B cell (primary cell): Measurements from ENCODE around the gene TRAM2. TPM values are rescaled to one million over a fixed set of nuclear protein-coding genes. Genes with fewer than 3 reads are reported as not detected.

Experiments
- ATAC-seq: fragments of 200-7000 bp; cut with Tn5 transposase; one replicate; pipeline ENCODE4 v1.10.0; 2021; ENCODE audit warnings: low read depth, mild to moderate bottlenecking, moderate number of reproducible peaks, moderate library complexity
- CTCF ChIA-PET: fragments of 350-600 bp; sonication (Branson Sonifier 250); formaldehyde crosslinking; loops from one replicate; lab custom pipeline; 2021; ENCODE audit warnings: antibody characterized with exemption, inconsistent platforms; lab: Charles Lee
- POLR2A ChIA-PET: fragments of 350-600 bp; sonication (Branson Sonifier 250); formaldehyde crosslinking; loops from one replicate; lab custom pipeline; 2021; ENCODE audit warnings: antibody characterized with exemption; lab: Charles Lee
- DNase-seq: peaks from one replicate; pipeline ENCODE4 v3.0.0; 2013
- H2AFZ ChIP-seq: 2 replicates; pipeline ENCODE4 v1.6.1; 2012; ENCODE audit warnings: mild to moderate bottlenecking, low read depth, low read length; ENCODE audit not compliant: insufficient read depth, poor library complexity, severe bottlenecking
- H3K27ac ChIP-seq, 2 donors: 1 replicate in 1 of 2; 2 replicates in 1 of 2; pipeline ENCODE4 v1.5.1; 2012 to 2013; ENCODE audit warnings: low read length in 2 of 2, mild to moderate bottlenecking in 2 of 2, moderate library complexity in 1 of 2
- H3K27me3 ChIP-seq, 4 experiments: fragments of 200-600 bp in 1 of 4; sonication (generic) in 1 of 4; replicated peaks in 1 of 4; 1 replicate in 2 of 4; 2 replicates in 2 of 4; pipeline versions ENCODE4 v1.6.1 to v1.7.0; 2013 to 2016; ENCODE audit warnings: low read length in 3 of 4, mild to moderate bottlenecking in 2 of 4, mixed read lengths in 1 of 4, moderate library complexity in 1 of 4; ENCODE audit not compliant: insufficient read depth in 4 of 4, control insufficient read depth in 3 of 4; ENCODE audit errors: control extremely low read depth in 1 of 4
- H3K36me3 ChIP-seq, 2 experiments: replicated peaks in 1 of 2; 1 replicate in 1 of 2; 2 replicates in 1 of 2; pipeline versions ENCODE4 v1.6.1 to v1.7.1; 2013; ENCODE audit warnings: low read length in 1 of 2; ENCODE audit not compliant: insufficient read depth in 2 of 2, control insufficient read depth in 1 of 2; ENCODE audit errors: control extremely low read depth in 1 of 2, extremely low read depth in 1 of 2
- H3K4me1 ChIP-seq, 2 donors: fragments of 200-600 bp in 1 of 2; sonication (generic) in 1 of 2; 1 replicate in 1 of 2; 2 replicates in 1 of 2; pipeline versions ENCODE4 v1.5.1 to v1.6.1; 2013 to 2017; ENCODE audit warnings: low read length in 2 of 2; ENCODE audit not compliant: control insufficient read depth in 2 of 2, insufficient read depth in 2 of 2
- H3K4me2 ChIP-seq: replicated peaks from 2 replicates; pipeline ENCODE3; 2012; ENCODE audit warnings: mild to moderate bottlenecking, low read depth, low read length; ENCODE audit not compliant: poor library complexity, severe bottlenecking
- H3K4me3 ChIP-seq, 5 experiments: fragments of 200-600 bp in 1 of 5; sonication (generic) in 1 of 5; 1 replicate in 3 of 5; 2 replicates in 2 of 5; pipeline versions ENCODE4 v1.5.1 to v1.7.0; 2011 to 2016; ENCODE audit warnings: low read length in 4 of 5, mild to moderate bottlenecking in 4 of 5, low read depth in 2 of 5, control low read depth in 1 of 5, moderate library complexity in 1 of 5; ENCODE audit not compliant: insufficient read depth in 1 of 5; ENCODE audit errors: control extremely low read depth in 1 of 5, extremely low read depth in 1 of 5
- H3K79me2 ChIP-seq: fragments of 200-600 bp; sonication (generic); one replicate; pipeline ENCODE4 v1.6.0; 2016; ENCODE audit warnings: low read length; ENCODE audit not compliant: control insufficient read depth, insufficient read depth
- H3K9ac ChIP-seq: fragments of 200-600 bp; sonication (generic); 2 replicates; pipeline ENCODE4 v1.6.1; 2017; ENCODE audit warnings: mild to moderate bottlenecking, low read length, moderate library complexity
- H3K9me3 ChIP-seq, 3 donors: one replicate each; pipeline versions ENCODE4 v1.6.1 to v1.7.1; 2013; ENCODE audit warnings: low read length in 2 of 3; ENCODE audit not compliant: control insufficient read depth in 2 of 3, insufficient read depth in 1 of 3; ENCODE audit errors: control extremely low read depth in 1 of 3
- H4K20me1 ChIP-seq: 2 replicates; pipeline ENCODE4 v1.6.0; 2012; ENCODE audit warnings: mild to moderate bottlenecking, low read length; ENCODE audit not compliant: insufficient read depth, control insufficient read depth, poor library complexity, severe bottlenecking
- H3K27ac Mint-ChIP-seq: one replicate; pipeline ENCODE4 v1.8.0; 2021; ENCODE audit warnings: mixed read lengths
- H3K27me3 Mint-ChIP-seq: one replicate; pipeline ENCODE4 v1.8.0; 2021; ENCODE audit warnings: mixed read lengths
- H3K4me1 Mint-ChIP-seq: one replicate; pipeline ENCODE4 v1.8.0; 2021; ENCODE audit warnings: mixed read lengths
- H3K4me3 Mint-ChIP-seq: one replicate; pipeline ENCODE4 v1.8.0; 2021; ENCODE audit warnings: mixed read lengths
- H3K9me3 Mint-ChIP-seq: one replicate; pipeline ENCODE4 v1.8.0; 2022; ENCODE audit warnings: mixed read lengths; ENCODE audit not compliant: insufficient read depth
- EZH2 ChIP-seq: IDR thresholded peaks from 2 replicates; pipeline ENCODE4 v1.6.1; 2012; ENCODE audit warnings: borderline replicate concordance, low read depth, mild to moderate bottlenecking, moderate library complexity, low read length; ENCODE audit not compliant: insufficient read depth, poor library complexity, severe bottlenecking
- WGBS: methylation state at CpG from one replicate; pipeline ENCODE4 v1.1.5; 2013; ENCODE audit warnings: missing lambda C conversion rate; ENCODE audit not compliant: insufficient coverage; 5-methylcytosine and 5-hydroxymethylcytosine counted together
- intact Hi-C: fragments of 100-400 bp; cut with micrococcal nuclease; formaldehyde crosslinking; loops from one replicate; pipeline ENCODE4 v1.10.0; 2022
- polyA plus RNA-seq: library from polyadenylated mRNA; depleted of rRNA; stranded (reverse); fragments of >200 nt; gene quantifications from 2 replicates; pipeline ENCODE4 v1.2.3, GENCODE V29; 2012
- total RNA-seq, 2 donors: library from RNA; stranded (reverse); fragments of 120-200 nt in 1 of 2; gene quantifications; 1 replicate in 1 of 2; 2 replicates in 1 of 2; pipeline versions ENCODE4 v1.2.3 to v1.2.4, GENCODE V29; 2013 to 2022
- TF ChIP-seq, protein P1 (sequence below): fragments of 200-600 bp; IDR thresholded peaks from one replicate; pipeline ENCODE4 v1.8.0; 2022; ENCODE audit warnings: antibody characterized with exemption, mild to moderate bottlenecking

The TRAM2 gene
- total and polyA plus RNA-seq, 2 donors (not counting 1 experiment from before 2014, with no cell fraction given): 9.0 to 13.3 TPM

DNA sequence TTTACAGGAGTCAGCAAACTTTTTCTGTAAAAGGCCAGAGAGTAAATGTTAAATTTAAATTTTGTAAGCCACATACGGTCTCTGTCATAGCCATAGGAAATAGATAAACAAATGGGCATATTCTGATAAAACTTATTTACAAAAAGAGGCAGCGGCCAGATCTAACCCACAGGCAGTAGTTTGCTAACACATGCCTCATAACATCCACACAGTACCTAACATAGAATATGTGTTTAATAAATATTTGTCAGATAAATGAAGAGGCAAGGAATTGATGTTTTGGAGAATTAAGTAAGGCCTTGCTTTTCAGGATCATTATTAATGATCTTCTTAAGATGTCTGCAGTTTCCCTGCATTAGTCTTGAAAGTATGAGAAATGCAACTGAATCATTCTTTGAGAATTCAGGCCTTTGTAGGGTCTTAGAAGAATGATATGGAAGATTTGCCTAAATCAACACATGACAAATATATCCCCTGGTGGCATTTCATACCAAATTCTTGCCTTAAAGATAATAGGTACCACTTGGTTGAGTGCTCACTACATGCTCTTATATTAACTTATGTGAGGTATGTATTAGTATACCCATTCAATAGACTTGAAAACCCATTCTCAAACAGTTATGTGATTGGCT lies 39.3 kb upstream of the TRAM2 start:
- Histone ChIP-seq H2AFZ (no peak overlapping the region), H4K20me1 (no peaks in the 10 kb centered on the region), H3K27ac (no peak overlapping the region), H3K9me3 (no peaks in the 10 kb centered on the region), H3K27me3 (peaks cover 0 to 4% (median 0%) of the 10 kb centered on the region in 4 experiments), H3K36me3 (no peaks in the 10 kb centered on the region), H3K4me3 (no peak overlapping the region), H3K9ac (no peak overlapping the region), H3K79me2 (no peaks in the 10 kb centered on the region), H3K4me2 (no peak overlapping the region), H3K4me1 (no peaks in the 10 kb centered on the region)
- Mint-ChIP-seq H3K27ac (no peak overlapping the region), H3K9me3 (no peaks in the 10 kb centered on the region), H3K4me3 (no peak overlapping the region), H3K4me1 (no peaks in the 10 kb centered on the region), H3K27me3 (peaks cover 22% of the 10 kb centered on the region)
- CTCF ChIA-PET: interaction anchor here (0.6 kb wide), 1 partner anchor 208 kb away, joined by 4 read pairs; no protein-coding TSS in a partner anchor
- no peak for ATAC-seq
- no peak for DNase-seq
- intact Hi-C loops: no loop called here
- WGBS: no CpG with 5 or more reads among the region's 2 CpGs
- POLR2A ChIA-PET: no interaction called here
- no peak for TF ChIP-seq EZH2
- TF ChIP-seq, protein P1, sequence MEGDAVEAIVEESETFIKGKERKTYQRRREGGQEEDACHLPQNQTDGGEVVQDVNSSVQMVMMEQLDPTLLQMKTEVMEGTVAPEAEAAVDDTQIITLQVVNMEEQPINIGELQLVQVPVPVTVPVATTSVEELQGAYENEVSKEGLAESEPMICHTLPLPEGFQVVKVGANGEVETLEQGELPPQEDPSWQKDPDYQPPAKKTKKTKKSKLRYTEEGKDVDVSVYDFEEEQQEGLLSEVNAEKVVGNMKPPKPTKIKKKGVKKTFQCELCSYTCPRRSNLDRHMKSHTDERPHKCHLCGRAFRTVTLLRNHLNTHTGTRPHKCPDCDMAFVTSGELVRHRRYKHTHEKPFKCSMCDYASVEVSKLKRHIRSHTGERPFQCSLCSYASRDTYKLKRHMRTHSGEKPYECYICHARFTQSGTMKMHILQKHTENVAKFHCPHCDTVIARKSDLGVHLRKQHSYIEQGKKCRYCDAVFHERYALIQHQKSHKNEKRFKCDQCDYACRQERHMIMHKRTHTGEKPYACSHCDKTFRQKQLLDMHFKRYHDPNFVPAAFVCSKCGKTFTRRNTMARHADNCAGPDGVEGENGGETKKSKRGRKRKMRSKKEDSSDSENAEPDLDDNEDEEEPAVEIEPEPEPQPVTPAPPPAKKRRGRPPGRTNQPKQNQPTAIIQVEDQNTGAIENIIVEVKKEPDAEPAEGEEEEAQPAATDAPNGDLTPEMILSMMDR: no peak

DNA sequence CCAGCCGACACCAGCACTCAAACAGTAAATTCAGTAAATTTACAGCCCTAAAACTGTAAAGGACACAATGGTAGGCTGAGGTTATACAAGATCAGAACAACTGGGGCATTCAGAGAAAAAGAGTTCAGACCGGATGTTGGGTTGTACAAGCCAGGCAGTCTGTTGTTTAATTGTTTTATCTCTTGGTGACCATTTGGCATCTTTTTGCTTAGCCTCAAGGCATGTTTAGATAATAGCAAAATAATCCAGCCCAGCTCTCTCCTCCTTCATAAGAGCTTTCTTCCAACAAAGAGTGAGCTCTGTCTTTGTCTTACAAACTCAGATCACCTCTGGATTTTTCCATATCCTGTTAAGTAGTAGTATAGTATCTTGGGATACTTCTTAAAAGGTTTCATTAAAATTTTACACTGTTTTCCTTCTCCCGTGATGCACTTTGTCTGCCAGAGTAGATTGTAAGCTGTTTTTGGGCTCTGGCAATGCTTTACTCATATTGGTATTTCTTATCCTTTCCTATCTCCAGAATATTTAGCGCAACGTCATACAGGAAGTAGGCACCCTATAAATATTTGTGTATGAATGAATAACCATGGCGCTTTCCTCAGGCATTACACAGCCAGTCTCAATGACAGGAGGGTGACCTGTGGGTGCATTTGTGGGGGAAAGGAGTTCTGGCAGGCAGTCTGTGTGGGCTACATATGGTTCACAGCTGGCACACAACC lies 35.6 kb upstream of the TRAM2 start:
- no peaks in the 10 kb centered on the region for H3K79me2 ChIP-seq
- Mint-ChIP-seq H3K27me3 (peaks cover 19% of the 10 kb centered on the region), H3K27ac (no peak overlapping the region), H3K9me3 (peaks cover 4% of the 10 kb centered on the region), H3K4me1 (no peaks in the 10 kb centered on the region), H3K4me3 (no peak overlapping the region)
- ATAC-seq: no peak
- WGBS: no CpG with 5 or more reads among the region's 6 CpGs
- no peak for DNase-seq
- H4K20me1 ChIP-seq: no peaks in the 10 kb centered on the region
- no peak overlapping the region for H3K9ac ChIP-seq
- no peaks in the 10 kb centered on the region for H3K9me3 ChIP-seq
- no peak overlapping the region for H3K4me2 ChIP-seq
- no peak overlapping the region for H3K27ac ChIP-seq
- no peaks in the 10 kb centered on the region for H3K27me3 ChIP-seq
- TF ChIP-seq EZH2: no peak
- TF ChIP-seq, protein P1: no peak
- H3K4me3 ChIP-seq: no peak overlapping the region
- POLR2A ChIA-PET: no interaction called here
- H2AFZ ChIP-seq: no peak overlapping the region
- intact Hi-C loops: no loop called here
- no peaks in the 10 kb centered on the region for H3K4me1 ChIP-seq
- no peaks in the 10 kb centered on the region for H3K36me3 ChIP-seq
- CTCF ChIA-PET: no interaction called here
